HepG2 (cell line): ENCODE data around the gene TOMM20. TPM values are rescaled to one million over a fixed set of nuclear protein-coding genes. Genes with fewer than 3 reads are reported as not detected.

ENCODE experiments used
- ATAC-seq: fragments of 200-7000 bp; cut with Tn5 transposase; 3 replicates; pipeline ENCODE4 v1.9.1; 2020; ENCODE audit warnings: mild to moderate bottlenecking, moderate library complexity
- BruUV-seq: library from RNA; stranded (reverse); fragments of 400-500 nt; replicated peaks from 2 replicates; lab custom pipeline; 2021; lab: Mats Ljungman, UMichigan
- CTCF ChIA-PET: fragments of 300-600 bp; formaldehyde crosslinking; extraction: SDS; loops from one replicate; lab custom pipeline; 2021; ENCODE audit warnings: low total read pairs, inconsistent platforms, low intra/inter-chr PET ratio; lab: Yijun Ruan, JAX
- POLR2A ChIA-PET: fragments of 350-600 bp; sonication (Branson Sonifier 250); formaldehyde crosslinking; loops from one replicate; lab custom pipeline; 2020; ENCODE audit warnings: antibody characterized with exemption, inconsistent platforms; lab: Yijun Ruan, JAX
- DNase-seq: peaks from one replicate; pipeline ENCODE4 v3.0.0-alpha.2; 2015; ENCODE audit warnings: low spot score
- FAIRE-seq: peaks from 3 replicates; lab custom pipeline; 2011; peaks lifted over from hg19 to GRCh38; lab: Jason Lieb, UNC
- H2AFZ ChIP-seq: one replicate; pipeline ENCODE4 v1.6.1; 2011; ENCODE audit warnings: low read length, inconsistent platforms
- H3K27ac ChIP-seq: fragments of 300-600 bp; 3 replicates; pipeline ENCODE4 v1.8.0; 2011; ENCODE audit warnings: mixed run types, mild to moderate bottlenecking, mixed read lengths, low read length, inconsistent platforms; ENCODE audit not compliant: insufficient read depth; ENCODE audit errors: extremely low read length
- H3K27me3 ChIP-seq, 2 experiments: fragments of 200-600 bp in 1 of 2; 2 replicates in 1 of 2; 3 replicates in 1 of 2; pipeline versions ENCODE4 v1.6.0 to v1.8.0; 2011; ENCODE audit warnings: low read length in 2 of 2, mild to moderate bottlenecking in 2 of 2, moderate library complexity in 2 of 2, inconsistent platforms in 1 of 2; ENCODE audit not compliant: insufficient read depth in 2 of 2, control insufficient read depth in 1 of 2
- H3K36me3 ChIP-seq, 2 experiments: fragments of 200-600 bp in 1 of 2; replicated peaks in 1 of 2; 2 replicates in 1 of 2; 3 replicates in 1 of 2; pipeline versions ENCODE4 v1.5.1 to v1.8.0; 2011; ENCODE audit warnings: low read length in 2 of 2, inconsistent platforms in 1 of 2; ENCODE audit not compliant: insufficient read depth in 2 of 2, control insufficient read depth in 1 of 2
- H3K4me1 ChIP-seq: 2 replicates; pipeline ENCODE4 v1.5.1; 2012; ENCODE audit warnings: low read length, inconsistent platforms; ENCODE audit not compliant: insufficient read depth
- H3K4me2 ChIP-seq: 2 replicates; pipeline ENCODE4 v1.6.0; 2011; ENCODE audit warnings: low read depth, low read length, inconsistent platforms
- H3K4me3 ChIP-seq, 3 experiments: fragments of 200-600 bp in 1 of 3; sonication (generic), shearing (Covaris generic) in 1 of 3; replicated peaks in 1 of 3; 2 replicates each; pipeline ENCODE4 v1.5.1; 2011 to 2016; ENCODE audit warnings: low read length in 3 of 3, inconsistent platforms in 2 of 3, low read depth in 2 of 3, mild to moderate bottlenecking in 2 of 3, control low read depth in 1 of 3, mixed read lengths in 1 of 3; ENCODE audit not compliant: insufficient read depth in 1 of 3
- H3K79me2 ChIP-seq: one replicate; pipeline ENCODE4 v1.6.1; 2011; ENCODE audit warnings: low read length, inconsistent platforms; ENCODE audit not compliant: insufficient read depth
- H3K9ac ChIP-seq: 2 replicates; pipeline ENCODE4 v1.6.0; 2011; ENCODE audit warnings: mild to moderate bottlenecking, low read depth, low read length, inconsistent platforms; ENCODE audit not compliant: insufficient read depth
- H3K9me3 ChIP-seq: 2 replicates; pipeline ENCODE4 v1.5.1; 2012; ENCODE audit warnings: mild to moderate bottlenecking, low read length
- H4K20me1 ChIP-seq: 2 replicates; pipeline ENCODE4 v1.6.0; 2011; ENCODE audit warnings: inconsistent platforms, mild to moderate bottlenecking, low read length, moderate library complexity; ENCODE audit not compliant: insufficient read depth
- CCAR2 ChIP-seq: fragments of 200-400 bp; formaldehyde crosslinking; optimal IDR thresholded peaks from 2 replicates; pipeline ENCODE3; 2018; ENCODE audit warnings: low read depth, mild to moderate bottlenecking, low read length, moderate library complexity
- GFI1 ChIP-seq: sonication (generic); formaldehyde crosslinking; IDR thresholded peaks from 2 replicates; pipeline ENCODE4 v1.5.0; 2020; ENCODE audit warnings: missing genetic modification reagents, mild to moderate bottlenecking, borderline replicate concordance
- KLF15 ChIP-seq: sonication (generic); formaldehyde crosslinking; IDR thresholded peaks from 2 replicates; pipeline ENCODE4 v1.8.1; 2023; ENCODE audit warnings: borderline replicate concordance, mild to moderate bottlenecking, inconsistent platforms, missing genetic modification reagents, mixed read lengths
- MATR3 ChIP-seq: sonication (generic); formaldehyde crosslinking; IDR thresholded peaks from 2 replicates; pipeline ENCODE4 v1.4.0; 2020; ENCODE audit warnings: missing genetic modification reagents
- PLSCR1 ChIP-seq: sonication (generic); formaldehyde crosslinking; IDR thresholded peaks from 2 replicates; pipeline ENCODE4 v1.5.0; 2020; ENCODE audit warnings: missing genetic modification reagents, mild to moderate bottlenecking, borderline replicate concordance
- SIN3B ChIP-seq: fragments of 150-350 bp; IDR thresholded peaks from 2 replicates; pipeline ENCODE4 v1.6.1; 2014; ENCODE audit warnings: low read length
- ZNF329 ChIP-seq: sonication (generic); formaldehyde crosslinking; IDR thresholded peaks from 2 replicates; pipeline ENCODE4 v1.9.0; 2021; ENCODE audit warnings: low read depth, mild to moderate bottlenecking, missing genetic modification reagents
- ZNF747 ChIP-seq: sonication (generic); formaldehyde crosslinking; IDR thresholded peaks from 2 replicates; pipeline ENCODE4 v1.8.1; 2023; ENCODE audit warnings: missing genetic modification reagents, mild to moderate bottlenecking, borderline replicate concordance
- WGBS: methylation state at CpG from one replicate; pipeline ENCODE4 v1.1.6; 2017; ENCODE audit warnings: low lambda C conversion rate; 5-methylcytosine and 5-hydroxymethylcytosine counted together
- in situ Hi-C: cut with HindIII; loops from 2 replicates; pipeline ENCODE4 v1.10.0; 2017; ENCODE audit warnings: low pct_unique_long_range_greater_than_20kb; ENCODE audit not compliant: extremely low pct_ligation_motif_present
- intact Hi-C: fragments of 100-400 bp; cut with micrococcal nuclease; formaldehyde crosslinking; loops from one replicate; pipeline ENCODE4 v1.10.0; 2022; ENCODE audit not compliant: unreplicated experiment
- polyA plus RNA-seq, 8 experiments: library from polyadenylated mRNA; depleted of rRNA in 3 of 8; stranded (reverse) in 7 of 8; unstranded in 1 of 8; fragments of >200 nt; fragmentation: Illumina TruSeq in 4 of 8; extraction: Trizol in 4 of 8; gene quantifications; 2 replicates each; pipeline versions ENCODE4 v1.2.1 to v1.2.3, GENCODE V29; 2011 to 2016; ENCODE audit warnings: low read depth in 4 of 8, missing spikeins in 1 of 8, mixed read lengths in 1 of 8; ENCODE audit not compliant: insufficient read depth in 1 of 8
- total RNA-seq, 5 experiments: library from RNA; depleted of rRNA; stranded (reverse); fragments of >200 nt; fragmentation: Illumina TruSeq; extraction: Trizol; gene quantifications; 2 replicates each; pipeline ENCODE4 v1.2.3, GENCODE V29; 2016; ENCODE audit warnings: low read depth in 1 of 5

Gene TOMM20
- total and polyA plus RNA-seq, 2 of the 13 experiments (the other 11 are each of a cell fraction or from before 2014, with no cell fraction given): 153 to 376 TPM

GRCh38 chr1:235102993-235103411 is 25.6 kb downstream of the TOMM20 start:
- Histone ChIP-seq H3K4me3 (no peak overlapping the region), H3K4me1 (peaks cover 47% of the 10 kb centered on the region), H2AFZ (no peak overlapping the region), H3K9me3 (no peaks in the 10 kb centered on the region), H3K36me3 (peaks cover 0 to 3% of the 10 kb centered on the region in 2 experiments; a peak in 2 of 5 replicates), H3K27me3 (no peaks in the 10 kb centered on the region), H3K27ac (no peak overlapping the region), H3K9ac (no peak overlapping the region), H4K20me1 (peaks cover 7% of the 10 kb centered on the region; the same call in 1 of the 2 replicates), H3K4me2 (no peak overlapping the region), H3K79me2 (no peaks in the 10 kb centered on the region)
- POLR2A ChIA-PET: interaction anchor here (1.1 kb wide), 1 partner anchor 379 kb away, joined by 3 read pairs; no protein-coding TSS in a partner anchor
- WGBS: 95% methylated on average over 4 of the region's 4 CpGs
- CTCF ChIA-PET: no interaction called here
- DNase-seq (no peak), FAIRE-seq (no peak), ATAC-seq (no peak)
- no TSS peak for BruUV-seq
- TF ChIP-seq GFI1 (CRISPR knock-in tag) (no peak), MATR3 (CRISPR knock-in tag) (no peak), ZNF747 (no peak), CCAR2 (no peak), KLF15 (CRISPR knock-in tag) (no peak), SIN3B (no peak)
- in situ Hi-C loops: loop anchor here (5.0 kb wide), 1 partner anchor 314 kb away; no protein-coding TSS in a partner anchor
- intact Hi-C loops: loop anchor here (5.0 to 10.0 kb wide), 2 partner anchors 62 to 314 kb away; partner anchors contain the start of gene RBM34

GRCh38 chr1:235102259-235102582 is 26.4 kb downstream of the TOMM20 start:
- no peak overlapping the region for H3K4me2 ChIP-seq
- no peak overlapping the region for H2AFZ ChIP-seq
- ChIA-PET CTCF (no interaction called here), POLR2A (no interaction called here)
- intact Hi-C loops: loop anchor here (5.0 to 10.0 kb wide), 2 partner anchors 63 to 315 kb away; partner anchors contain the start of gene RBM34
- in situ Hi-C loops: loop anchor here (5.0 kb wide), 1 partner anchor 315 kb away; no protein-coding TSS in a partner anchor
- FAIRE-seq (no peak), ATAC-seq (no peak), DNase-seq (no peak)
- no peaks in the 10 kb centered on the region for H4K20me1 ChIP-seq
- no peak overlapping the region for H3K4me3 ChIP-seq
- no TSS peak for BruUV-seq
- no peak overlapping the region for H3K9ac ChIP-seq
- no peak for TF ChIP-seq PLSCR1 (CRISPR knock-in tag)
- TF ChIP-seq ZNF329 (CRISPR knock-in tag): peak; percentile 94
- H3K79me2 ChIP-seq: no peaks in the 10 kb centered on the region
- peaks cover 47% of the 10 kb centered on the region for H3K4me1 ChIP-seq
- WGBS: 98% methylated on average over 3 of the region's 3 CpGs
- no peaks in the 10 kb centered on the region for H3K9me3 ChIP-seq
- H3K36me3 ChIP-seq: no peaks in the 10 kb centered on the region; a peak in 1 of 5 replicates
- H3K27ac ChIP-seq: no peak overlapping the region
- H3K27me3 ChIP-seq: no peaks in the 10 kb centered on the region
